Type B pancreatic cell (in vitro differentiated cells): ENCODE results near the gene EPS15. TPM values are rescaled to one million over a fixed set of nuclear protein-coding genes. Genes with fewer than 3 reads are reported as not detected.

Experiments used
- DNase-seq: peaks from one replicate; pipeline ENCODE4 v3.0.0; 2021; ENCODE audit warnings: mixed read lengths; ENCODE audit not compliant: unreplicated experiment; ENCODE audit errors: extremely low spot score
- H3K27ac Mint-ChIP-seq: 2 replicates; pipeline ENCODE4 v1.8.0; 2021; ENCODE audit warnings: mild to moderate bottlenecking, mixed read lengths
- H3K27me3 Mint-ChIP-seq: 2 replicates; pipeline ENCODE4 v1.8.0; 2021; ENCODE audit warnings: mixed read lengths
- H3K36me3 Mint-ChIP-seq: 2 replicates; pipeline ENCODE4 v1.8.0; 2021; ENCODE audit warnings: mixed read lengths
- H3K4me1 Mint-ChIP-seq: one replicate; pipeline ENCODE4 v1.8.0; 2021; ENCODE audit warnings: mixed read lengths; ENCODE audit not compliant: unreplicated experiment
- H3K4me3 Mint-ChIP-seq: 2 replicates; pipeline ENCODE4 v1.8.0; 2021; ENCODE audit warnings: mild to moderate bottlenecking, mixed read lengths
- H3K9me3 Mint-ChIP-seq: 2 replicates; pipeline ENCODE4 v1.8.0; 2021; ENCODE audit warnings: mixed read lengths
- CTCF ChIP-seq: fragments of 200-600 bp; sonication (generic); conservative IDR thresholded peaks from 2 replicates; pipeline ENCODE4 v1.5.0; 2021; ENCODE audit warnings: antibody characterized with exemption, mild to moderate bottlenecking
- total RNA-seq: library from RNA; stranded (reverse); gene quantifications from 2 replicates; pipeline ENCODE4 v1.2.1, GENCODE V29; 2021; ENCODE audit warnings: low replicate concordance

Gene EPS15
- total RNA-seq, 1 donor from 2014 or later = 49.4 TPM

DNA sequence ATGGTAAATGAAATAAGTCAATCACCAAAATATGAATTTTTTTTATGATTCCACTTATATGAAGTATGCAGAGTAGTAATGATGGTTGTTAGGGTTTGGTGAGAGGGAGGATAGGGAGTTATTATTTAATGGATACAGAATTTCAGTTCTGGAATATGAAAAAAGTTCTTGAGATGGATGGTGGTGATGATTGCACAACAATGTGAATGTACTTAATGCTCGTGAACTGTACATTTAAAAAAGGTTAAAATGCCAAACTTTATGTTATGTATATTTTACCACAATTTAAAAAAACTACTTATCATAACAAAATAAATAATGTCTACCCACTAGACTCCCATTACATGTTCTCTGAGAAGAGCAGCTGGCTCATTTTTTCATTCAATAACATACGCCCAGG is 133.3 kb downstream of the EPS15 start:
- Mint-ChIP-seq H3K9me3 (no peaks in the 10 kb centered on the region), H3K36me3 (peaks cover 48% of the 10 kb centered on the region), H3K4me3 (no peak overlapping the region), H3K27me3 (no peaks in the 10 kb centered on the region), H3K27ac (no peak overlapping the region), H3K4me1 (no peaks in the 10 kb centered on the region)
- DNase-seq = no peak
- TF ChIP-seq CTCF = no peak

DNA sequence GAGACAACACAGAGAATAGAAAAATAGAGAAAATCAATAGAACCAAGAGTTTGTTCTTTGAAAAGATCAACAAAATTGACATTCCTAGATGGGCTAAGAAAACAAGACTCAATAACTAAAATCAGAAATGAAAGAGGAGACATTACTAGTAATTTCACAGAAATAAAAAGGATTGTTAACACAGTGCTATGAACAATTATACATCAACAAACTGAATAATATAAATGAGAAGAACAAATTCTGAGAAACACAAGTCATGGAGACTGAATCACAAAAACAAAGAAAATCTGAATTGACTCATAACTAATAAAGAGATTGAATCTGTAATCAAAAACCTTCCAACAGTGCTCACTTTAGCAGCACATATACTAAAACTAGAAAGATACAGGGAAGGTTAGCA is 137.1 kb downstream of the EPS15 start:
- H3K27me3 Mint-ChIP-seq = no peaks in the 10 kb centered on the region
- no peak overlapping the region for H3K27ac Mint-ChIP-seq
- peaks cover 59% of the 10 kb centered on the region for H3K36me3 Mint-ChIP-seq
- H3K4me1 Mint-ChIP-seq = no peaks in the 10 kb centered on the region
- DNase-seq = no peak
- no peak overlapping the region for H3K4me3 Mint-ChIP-seq
- TF ChIP-seq CTCF = no peak
- no peaks in the 10 kb centered on the region for H3K9me3 Mint-ChIP-seq

GRCh38 chr1:51380936-51381335 is 138.1 kb downstream of the EPS15 start:
- no peak overlapping the region for H3K4me3 Mint-ChIP-seq
- H3K9me3 Mint-ChIP-seq = no peaks in the 10 kb centered on the region
- TF ChIP-seq CTCF = no peak
- peaks cover 54% of the 10 kb centered on the region for H3K36me3 Mint-ChIP-seq
- H3K4me1 Mint-ChIP-seq = no peaks in the 10 kb centered on the region
- DNase-seq = no peak
- no peaks in the 10 kb centered on the region for H3K27me3 Mint-ChIP-seq
- no peak overlapping the region for H3K27ac Mint-ChIP-seq

DNA sequence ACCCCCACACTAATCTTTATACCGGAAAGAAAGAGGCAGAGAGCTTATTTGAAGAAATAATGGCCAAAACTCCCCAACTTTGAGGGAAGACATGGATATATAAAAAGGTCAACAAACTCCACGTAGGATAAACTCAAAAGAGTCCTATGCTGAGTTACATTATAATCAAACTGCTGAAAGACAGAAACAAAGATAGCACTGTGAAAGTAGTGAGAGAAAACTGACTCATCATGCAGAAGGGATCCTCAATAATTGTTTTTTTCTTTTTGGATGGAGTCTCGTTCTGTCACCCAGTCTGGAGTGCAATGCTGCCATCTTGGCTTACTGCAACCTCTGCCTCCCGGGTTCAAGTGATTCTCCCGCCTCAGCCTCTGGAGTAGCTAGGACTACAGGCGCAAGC is 140.2 kb downstream of the EPS15 start:
- TF ChIP-seq CTCF = no peak
- Mint-ChIP-seq H3K36me3 (peaks cover 45% of the 10 kb centered on the region), H3K9me3 (no peaks in the 10 kb centered on the region), H3K27me3 (no peaks in the 10 kb centered on the region), H3K4me3 (no peak overlapping the region), H3K4me1 (no peaks in the 10 kb centered on the region), H3K27ac (no peak overlapping the region)
- DNase-seq = no peak

DNA sequence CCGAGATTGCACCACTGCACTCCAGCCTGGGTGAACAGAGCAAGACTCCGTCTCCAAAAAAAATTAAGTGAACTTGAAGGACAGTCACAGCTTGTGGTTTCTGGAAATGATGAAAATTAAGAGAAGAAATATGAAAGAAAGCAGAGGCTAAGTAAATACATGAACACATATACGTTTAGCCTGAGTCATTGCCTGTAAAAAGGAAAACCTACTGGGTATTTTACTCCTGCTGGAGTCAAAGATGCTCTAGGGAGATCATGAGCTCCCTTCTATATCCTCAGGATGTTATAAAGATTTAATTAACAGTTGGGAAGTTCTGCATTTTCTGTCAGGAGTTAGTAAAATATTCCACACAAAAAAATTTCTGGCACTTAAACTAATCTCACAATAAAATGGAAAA is 145.2 kb downstream of the EPS15 start:
- no peaks in the 10 kb centered on the region for H3K9me3 Mint-ChIP-seq
- no peaks in the 10 kb centered on the region for H3K4me1 Mint-ChIP-seq
- no peak for DNase-seq
- H3K27ac Mint-ChIP-seq = no peak overlapping the region
- TF ChIP-seq CTCF = no peak
- H3K4me3 Mint-ChIP-seq = no peak overlapping the region
- H3K36me3 Mint-ChIP-seq = peaks cover 23% of the 10 kb centered on the region
- no peaks in the 10 kb centered on the region for H3K27me3 Mint-ChIP-seq

DNA sequence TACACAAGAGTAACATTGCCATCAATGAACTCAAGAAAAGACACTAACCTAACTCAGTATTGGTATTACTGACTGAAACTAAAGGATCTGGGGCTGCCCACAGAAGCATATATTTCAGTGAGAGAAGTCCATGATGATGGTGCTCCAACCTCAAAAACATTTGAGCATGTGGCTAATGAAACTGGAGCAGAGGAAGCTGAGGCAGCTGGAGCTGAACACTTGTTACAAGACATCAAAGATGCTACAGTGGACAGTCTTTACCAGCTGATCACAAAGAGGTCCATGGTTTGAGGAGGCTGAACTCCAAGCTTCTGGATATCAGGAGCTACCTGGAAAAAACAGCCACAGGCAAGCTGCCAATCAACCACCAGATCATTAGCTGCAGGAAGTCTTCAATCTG is 146.5 kb downstream of the EPS15 start:
- Mint-ChIP-seq H3K27ac (no peak overlapping the region), H3K9me3 (no peaks in the 10 kb centered on the region), H3K4me3 (no peak overlapping the region), H3K27me3 (no peaks in the 10 kb centered on the region), H3K36me3 (peaks cover 21% of the 10 kb centered on the region), H3K4me1 (no peaks in the 10 kb centered on the region)
- DNase-seq = no peak
- TF ChIP-seq CTCF = no peak
